Activated naive CD4-positive, alpha-beta T cell (primary cell): ENCODE data around the gene THSD7B.
"Not testable (repeated sequence)": the region's sequence is repeated elsewhere in the genome, so short reads cannot be mapped to it uniquely, and the experiment has no call there.

Experiments
- DNase-seq, 4 experiments: peaks; one replicate each; lab custom pipeline; 2025; lab: John Stamatoyannopoulos, UW

THSD7B gene

GRCh38 chr2:137254052-137254451, 488.7 kb downstream of the THSD7B start:
- DNase-seq = no peak

- no peak for DNase-seq
Measured at GRCh38 chr2:137255345-137255744, 490.0 kb downstream of the THSD7B start.

- DNase-seq = no peak
Measured at GRCh38 chr2:137255990-137256389, 490.6 kb downstream of the THSD7B start.

GRCh38 chr2:137261881-137262585, 496.7 kb downstream of the THSD7B start:
- no peak for DNase-seq

- DNase-seq = no peak
Measured at GRCh38 chr2:137262594-137262993, 497.2 kb downstream of the THSD7B start.

- no peak for DNase-seq
Measured at GRCh38 chr2:137287913-137288639, 522.7 kb downstream of the THSD7B start.

- no peak for DNase-seq
Measured at GRCh38 chr2:137291836-137292570, 526.7 kb downstream of the THSD7B start.

- DNase-seq = no peak
Measured at GRCh38 chr2:137298377-137298776, 533.0 kb downstream of the THSD7B start.

GRCh38 chr2:137300987-137301386, 535.6 kb downstream of the THSD7B start:
- no peak for DNase-seq

GRCh38 chr2:137302957-137303356, 537.6 kb downstream of the THSD7B start:
- DNase-seq = no peak

- DNase-seq = no peak
Measured at GRCh38 chr2:137316075-137316474, 550.7 kb downstream of the THSD7B start.

- no peak for DNase-seq
Measured at GRCh38 chr2:137321566-137321965, 556.2 kb downstream of the THSD7B start.

GRCh38 chr2:137331562-137331961, 566.2 kb downstream of the THSD7B start:
- DNase-seq = not testable (repeated sequence)

- no peak for DNase-seq
Measured at GRCh38 chr2:137333386-137334165, 568.2 kb downstream of the THSD7B start.

- no peak for DNase-seq
Measured at GRCh38 chr2:137336067-137336466, 570.7 kb downstream of the THSD7B start.

GRCh38 chr2:137339051-137339450, 573.7 kb downstream of the THSD7B start:
- no peak for DNase-seq

- DNase-seq = no peak
Measured at GRCh38 chr2:137345994-137346393, 580.6 kb downstream of the THSD7B start.

- no peak for DNase-seq
Measured at GRCh38 chr2:137348301-137348700, 583.0 kb downstream of the THSD7B start.

GRCh38 chr2:137357634-137358033, 592.3 kb downstream of the THSD7B start:
- DNase-seq = no peak

GRCh38 chr2:137367361-137367760, 602.0 kb downstream of the THSD7B start:
- no peak for DNase-seq

- DNase-seq = no peak
Measured at GRCh38 chr2:137369106-137369505, 603.8 kb downstream of the THSD7B start.

- DNase-seq = no peak
Measured at GRCh38 chr2:137379186-137379585, 613.8 kb downstream of the THSD7B start.
